GM12878 (cell line): ENCODE results near the gene ACKR2. TPM values are rescaled to one million over a fixed set of nuclear protein-coding genes. Genes with fewer than 3 reads are reported as not detected.

Experiments used
- ATAC-seq: fragments of 200-7000 bp; cut with Tn5 transposase; 3 replicates; pipeline ENCODE4 v1.9.1; 2020; ENCODE audit warnings: mild to moderate bottlenecking, moderate library complexity
- BruUV-seq: library from RNA; stranded (reverse); fragments of 400-500 nt; replicated peaks from 2 replicates; lab custom pipeline; 2021; lab: Mats Ljungman, UMichigan
- CTCF ChIA-PET: fragments of 300-600 bp; sonication (Branson Sonifier 250); formaldehyde crosslinking; extraction: SDS; loops from one replicate; lab custom pipeline; 2021; ENCODE audit warnings: inconsistent platforms; lab: Yijun Ruan, JAX
- POLR2A ChIA-PET: fragments of 350-600 bp; formaldehyde crosslinking; extraction: SDS; loops from one replicate; lab custom pipeline; 2021; ENCODE audit warnings: inconsistent platforms; lab: Charles Lee
- RAD21 ChIA-PET: fragments of 300-600 bp; sonication (Branson Sonifier 250); formaldehyde crosslinking; loops from one replicate; lab custom pipeline; 2023; ENCODE audit warnings: antibody characterized with exemption; ENCODE audit not compliant: unreplicated experiment; lab: Charles Lee
- SMC1A ChIA-PET: fragments of 300-600 bp; sonication (Branson Sonifier 250); formaldehyde crosslinking; loops from one replicate; lab custom pipeline; 2023; ENCODE audit not compliant: unreplicated experiment, uncharacterized antibody; lab: Charles Lee
- DNase-seq: peaks from one replicate; pipeline ENCODE4 v3.0.0-alpha.2; 2011; ENCODE audit warnings: low read depth, low spot score
- FAIRE-seq: peaks from 3 replicates; lab custom pipeline; 2011; peaks lifted over from hg19 to GRCh38; lab: Jason Lieb, UNC
- H2AFZ ChIP-seq: 2 replicates; pipeline ENCODE4 v1.6.0; 2011; ENCODE audit warnings: low read depth, low read length, control low read depth; ENCODE audit not compliant: control insufficient read depth
- H3K27ac ChIP-seq: 2 replicates; pipeline ENCODE4 v1.5.1; 2011; ENCODE audit warnings: control low read depth; ENCODE audit not compliant: control insufficient read depth, insufficient read depth
- H3K27me3 ChIP-seq, 2 experiments: replicated peaks in 1 of 2; 2 replicates each; pipeline versions ENCODE4 v1.6.0 to v1.6.1; 2011; ENCODE audit warnings: low read length in 1 of 2; ENCODE audit not compliant: control insufficient read depth in 2 of 2, insufficient read depth in 2 of 2
- H3K36me3 ChIP-seq, 2 experiments: 2 replicates each; pipeline ENCODE4 v1.5.1; 2011; ENCODE audit warnings: low read length in 1 of 2; ENCODE audit not compliant: control insufficient read depth in 2 of 2, insufficient read depth in 2 of 2
- H3K4me1 ChIP-seq: 2 replicates; pipeline ENCODE4 v1.6.1; 2011; ENCODE audit warnings: mild to moderate bottlenecking, low read length, moderate library complexity, mixed read lengths; ENCODE audit not compliant: control insufficient read depth, insufficient read depth
- H3K4me2 ChIP-seq: 2 replicates; pipeline ENCODE4 v1.6.0; 2011; ENCODE audit warnings: control low read depth; ENCODE audit not compliant: control insufficient read depth, insufficient read depth
- H3K4me3 ChIP-seq: fragments of 200-600 bp; sonication (generic); 2 replicates; pipeline ENCODE4 v1.5.1; 2016
- H3K79me2 ChIP-seq: 2 replicates; pipeline ENCODE4 v1.6.0; 2011; ENCODE audit warnings: low read length; ENCODE audit not compliant: control insufficient read depth, insufficient read depth
- H3K9ac ChIP-seq: 2 replicates; pipeline ENCODE4 v1.8.0; 2011; ENCODE audit warnings: low read length, control low read depth, mixed read lengths; ENCODE audit not compliant: control insufficient read depth, insufficient read depth
- H3K9me3 ChIP-seq: replicated peaks from 3 replicates; pipeline ENCODE4 v1.5.1; 2011; ENCODE audit warnings: mild to moderate bottlenecking, low read length; ENCODE audit not compliant: control insufficient read depth, insufficient read depth
- H4K20me1 ChIP-seq: 2 replicates; pipeline ENCODE4 v1.6.0; 2011; ENCODE audit not compliant: control insufficient read depth, insufficient read depth
- BMI1 ChIP-seq: fragments of 450-650 bp; IDR thresholded peaks from 2 replicates; pipeline ENCODE4 v1.6.1; 2016; ENCODE audit warnings: mild to moderate bottlenecking, moderate library complexity, borderline replicate concordance
- CEBPZ ChIP-seq: fragments of 150-350 bp; IDR thresholded peaks from 2 replicates; pipeline ENCODE4 v1.6.1; 2016; ENCODE audit warnings: low read depth, low read length
- FOXK2 ChIP-seq: fragments of 450-650 bp; IDR thresholded peaks from 2 replicates; pipeline ENCODE4 v1.6.1; 2017; ENCODE audit warnings: mild to moderate bottlenecking, moderate library complexity
- HDAC6 ChIP-seq: fragments of 200-600 bp; sonication (generic); IDR thresholded peaks from one replicate; pipeline ENCODE4 v1.8.0; 2017; ENCODE audit warnings: antibody characterized with exemption; ENCODE audit not compliant: unreplicated experiment
- JUNB ChIP-seq: IDR thresholded peaks from 2 replicates; pipeline ENCODE4 v1.6.1; 2016; ENCODE audit warnings: antibody characterized with exemption, mild to moderate bottlenecking
- LARP7 ChIP-seq: fragments of 450-650 bp; IDR thresholded peaks from 2 replicates; pipeline ENCODE4 v1.6.1; 2017; ENCODE audit warnings: mild to moderate bottlenecking
- MLLT1 ChIP-seq: fragments of 450-650 bp; IDR thresholded peaks from 2 replicates; pipeline ENCODE4 v1.6.1; 2016; ENCODE audit warnings: mild to moderate bottlenecking
- NBN ChIP-seq: fragments of 450-650 bp; IDR thresholded peaks from 2 replicates; pipeline ENCODE4 v1.6.1; 2016
- NFIC ChIP-seq: IDR thresholded peaks from 2 replicates; pipeline ENCODE4 v1.6.1; 2012; ENCODE audit warnings: low read depth, mild to moderate bottlenecking, inconsistent platforms, low read length, moderate library complexity
- PAX8 ChIP-seq: fragments of 450-650 bp; IDR thresholded peaks from 2 replicates; pipeline ENCODE4 v1.6.1; 2017; ENCODE audit warnings: mild to moderate bottlenecking, moderate library complexity
- POLR2AphosphoS5 ChIP-seq: IDR thresholded peaks from 2 replicates; pipeline ENCODE4 v1.6.1; 2011; ENCODE audit warnings: mild to moderate bottlenecking, low read length, inconsistent platforms
- POU2F2 ChIP-seq: IDR thresholded peaks from 3 replicates; pipeline ENCODE4 v1.6.1; 2011; ENCODE audit warnings: low read depth, mild to moderate bottlenecking, low read length, borderline replicate concordance
- RBBP5 ChIP-seq: fragments of 200-600 bp; sonication (generic); conservative IDR thresholded peaks from 2 replicates; pipeline ENCODE4 v1.6.1; 2016
- RFX5 ChIP-seq: IDR thresholded peaks from 2 replicates; pipeline ENCODE4 v1.6.1; 2011; ENCODE audit warnings: low read depth, low read length, improper control_type of control experiment
- SIN3A ChIP-seq: IDR thresholded peaks from 2 replicates; pipeline ENCODE4 v1.6.1; 2012; ENCODE audit warnings: low read depth, low read length, improper control_type of control experiment
- SMAD5 ChIP-seq: IDR thresholded peaks from 2 replicates; pipeline ENCODE4 v1.6.1; 2016; ENCODE audit warnings: antibody characterized with exemption, low read depth
- TCF12 ChIP-seq: IDR thresholded peaks from 2 replicates; pipeline ENCODE4 v1.6.1; 2011; ENCODE audit warnings: low read depth, mild to moderate bottlenecking, low read length
- WRNIP1 ChIP-seq: IDR thresholded peaks from 2 replicates; pipeline ENCODE4 v1.6.1; 2011; ENCODE audit warnings: low read depth, low read length, improper control_type of control experiment, borderline replicate concordance
- ZNF622 ChIP-seq: fragments of 450-650 bp; IDR thresholded peaks from 2 replicates; pipeline ENCODE4 v1.6.1; 2017; ENCODE audit warnings: mild to moderate bottlenecking, inconsistent platforms
- WGBS: methylation state at CpG from one replicate; pipeline ENCODE4 v1.1.6; 2016; ENCODE audit warnings: low lambda C conversion rate; ENCODE audit not compliant: insufficient replicate concordance, insufficient coverage; ENCODE audit errors: missing lambda C conversion rate; 5-methylcytosine and 5-hydroxymethylcytosine counted together
- in situ Hi-C: fragments of 300-500 bp; cut with MboI; formaldehyde crosslinking; loops from 9 replicates; pipeline ENCODE4 v1.14.3; 2018; ENCODE audit warnings: mixed read lengths
- intact Hi-C: fragments of 100-400 bp; cut with micrococcal nuclease; formaldehyde crosslinking; loops from one replicate; pipeline ENCODE4 v1.14.2; 2022; ENCODE audit not compliant: unreplicated experiment
- polyA plus RNA-seq, 11 experiments: library from polyadenylated mRNA; depleted of rRNA in 4 of 11; unstranded in 6 of 11; stranded (reverse) in 5 of 11; fragments of >200 nt; fragmentation: Nextera tagmentation in 4 of 11; fragmentation: Illumina TruSeq in 1 of 11; extraction: Ambion mirVana in 4 of 11; extraction: Trizol in 1 of 11; gene quantifications; 1 replicate in 1 of 11; 2 replicates in 10 of 11; pipeline versions ENCODE4 v1.2.1 to v1.2.3, GENCODE V29; 2011 to 2016; ENCODE audit warnings: inconsistent platforms in 2 of 11, missing spikeins in 2 of 11, low read depth in 1 of 11
- total RNA-seq, 4 experiments: library from RNA; depleted of rRNA in 3 of 4; stranded (reverse); fragments of >200 nt in 3 of 4; fragmentation: Illumina TruSeq in 1 of 4; extraction: Trizol in 1 of 4; gene quantifications; 2 replicates each; pipeline versions ENCODE4 v1.2.1 to v1.2.3, GENCODE V29; 2013 to 2021

Gene ACKR2
- total and polyA plus RNA-seq, 10 of the 15 experiments (the other 5 are each of a cell fraction or from before 2014, with no cell fraction given), result 0.05 to 0.91 (median 0.23) TPM; not detected in 2

- FAIRE-seq, result no peak
- Histone ChIP-seq H3K4me1 (no peaks in the 10 kb centered on the region), H3K79me2 (no peaks in the 10 kb centered on the region)
- TF ChIP-seq HDAC6 (no peak), SMAD5 (no peak), POU2F2 (no peak), FOXK2 (no peak), CEBPZ (no peak), NBN (no peak), POLR2AphosphoS5 (no peak), SIN3A (no peak), RBBP5 (no peak), TCF12 (no peak), BMI1 (no peak), RFX5 (no peak), NFIC (no peak), ZNF622 (no peak), JUNB (no peak), PAX8 (no peak), WRNIP1 (no peak), MLLT1 (no peak), LARP7 (no peak)
- TF ChIP-seq, all 136 proteins: peak for 0
- no peak for ATAC-seq
- Histone ChIP-seq H3K9ac (no peak overlapping the region), H4K20me1 (no peaks in the 10 kb centered on the region), H3K36me3 (no peaks in the 10 kb centered on the region), H3K27ac (no peak overlapping the region), H3K4me3 (no peak overlapping the region), H3K9me3 (no peaks in the 10 kb centered on the region; the same call in 2 of the 3 replicates), H3K4me2 (no peak overlapping the region), H3K27me3 (peaks cover 5 to 10% of the 10 kb centered on the region in 2 experiments), H2AFZ (no peak overlapping the region)
- RAD21 ChIA-PET, result no interaction called here
- DNase-seq, result no peak
- BruUV-seq, result no TSS peak
- SMC1A ChIA-PET, result no interaction called here
- WGBS, result 70% methylated on average over 4 of the region's 4 CpGs
- POLR2A ChIA-PET, result no interaction called here
- in situ Hi-C loops, result no loop called here
- CTCF ChIA-PET, result no interaction called here
- intact Hi-C loops, result no loop called here
Measured at GRCh38 chr3:42906848-42907183, 97.6 kb downstream of the ACKR2 start.
